HEK293T (cell line): ENCODE data around the gene AQP9.

Experiments
- ARNT ChIP-seq: fragments of 450-650 bp; IDR thresholded peaks from 2 replicates; pipeline ENCODE4 v1.6.1; 2017; ENCODE audit warnings: mild to moderate bottlenecking
- FOXA1 ChIP-seq: fragments of 450-650 bp; IDR thresholded peaks from 2 replicates; pipeline ENCODE4 v1.6.1; 2016; ENCODE audit warnings: mild to moderate bottlenecking
- FOXK2 ChIP-seq: fragments of 450-650 bp; IDR thresholded peaks from 2 replicates; pipeline ENCODE4 v1.6.1; 2016; ENCODE audit warnings: mild to moderate bottlenecking
- FOXM1 ChIP-seq: fragments of 450-650 bp; IDR thresholded peaks from 2 replicates; pipeline ENCODE4 v1.6.1; 2017; ENCODE audit warnings: mild to moderate bottlenecking, borderline replicate concordance
- HDGF ChIP-seq: fragments of 450-650 bp; IDR thresholded peaks from 2 replicates; pipeline ENCODE4 v1.6.1; 2017; ENCODE audit warnings: antibody characterized with exemption, borderline replicate concordance
- L3MBTL2 ChIP-seq: fragments of 450-650 bp; conservative IDR thresholded peaks from 2 replicates; pipeline ENCODE4 v1.6.1; 2016; ENCODE audit warnings: mild to moderate bottlenecking
- SP1 ChIP-seq: fragments of 450-650 bp; IDR thresholded peaks from 2 replicates; pipeline ENCODE4 v1.6.1; 2017
- SUZ12 ChIP-seq: fragments of 450-650 bp; IDR thresholded peaks from 2 replicates; pipeline ENCODE4 v1.6.1; 2016; ENCODE audit warnings: mild to moderate bottlenecking
- TARDBP ChIP-seq: fragments of 450-650 bp; IDR thresholded peaks from 2 replicates; pipeline ENCODE4 v1.6.1; 2016
- ZNF384 ChIP-seq: fragments of 450-650 bp; IDR thresholded peaks from 2 replicates; pipeline ENCODE4 v1.6.1; 2016

DNA sequence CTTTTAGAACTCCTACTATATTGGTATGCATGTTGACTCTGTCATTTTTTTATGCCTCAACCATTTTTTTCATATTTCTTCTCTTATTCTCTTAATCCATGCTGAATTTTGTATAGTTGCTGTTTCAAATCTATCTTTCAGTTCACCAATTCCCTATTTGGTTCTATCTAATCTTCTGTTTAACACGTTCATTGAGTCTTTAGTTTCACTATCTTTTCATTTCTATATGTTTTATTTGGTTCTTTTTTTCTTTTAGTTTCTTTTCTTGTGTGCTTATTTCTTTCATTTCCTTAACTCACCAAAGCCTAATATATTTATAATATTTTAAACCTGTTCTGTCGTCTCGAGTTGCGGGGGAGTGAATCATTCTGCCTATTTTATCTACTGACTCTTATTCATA lies 8.0 kb downstream of the AQP9 start:
- TF ChIP-seq SP1 (no peak), L3MBTL2 (no peak), HDGF (no peak), FOXK2 (no peak), SUZ12 (no peak), FOXA1 (no peak), FOXM1 (no peak), ZNF384 (no peak), TARDBP (no peak), ARNT (no peak)
